ENCODE data around the gene HPGDS. TPM values are rescaled to one million over a fixed set of nuclear protein-coding genes. Genes with fewer than 3 reads are reported as not detected.

The HPGDS gene
- total RNA-seq, 2 donors from 2014 or later: 0.63 TPM; not detected in 1

GRCh38 chr4:94352996-94353395 is 10.4 kb upstream of the HPGDS start:
- Histone ChIP-seq H3K27me3 (no peaks in the 10 kb centered on the region), H3K4me3 (no peak overlapping the region), H3K9me3 (no peaks in the 10 kb centered on the region), H3K27ac (no peak overlapping the region), H3K36me3 (no peaks in the 10 kb centered on the region), H3K4me1 (no peaks in the 10 kb centered on the region)
- DNase-seq (ENCODE audit: low spot score): no peak
- TF ChIP-seq CTCF (IDR thresholded peaks at IDR 0.05): no peak

GRCh38 chr4:94352163-94352562 is 9.5 kb upstream of the HPGDS start:
- DNase-seq (ENCODE audit: low spot score): no peak
- Histone ChIP-seq H3K36me3 (no peaks in the 10 kb centered on the region), H3K4me1 (no peaks in the 10 kb centered on the region), H3K4me3 (no peak overlapping the region), H3K9me3 (no peaks in the 10 kb centered on the region), H3K27ac (no peak overlapping the region), H3K27me3 (no peaks in the 10 kb centered on the region)
- no peak for TF ChIP-seq CTCF (IDR thresholded peaks at IDR 0.05)

- no peak overlapping the region for H3K27ac ChIP-seq
- no peak overlapping the region for H3K4me3 ChIP-seq
- no peak for TF ChIP-seq CTCF (IDR thresholded peaks at IDR 0.05)
- H3K27me3 ChIP-seq: no peaks in the 10 kb centered on the region
- no peak for DNase-seq (ENCODE audit: low spot score)
- H3K9me3 ChIP-seq: no peaks in the 10 kb centered on the region
- no peaks in the 10 kb centered on the region for H3K4me1 ChIP-seq
- H3K36me3 ChIP-seq: no peaks in the 10 kb centered on the region
Observed at GRCh38 chr4:94351319-94351718, 8.7 kb upstream of the HPGDS start.

- DNase-seq (ENCODE audit: low spot score): no peak
- Histone ChIP-seq H3K9me3 (no peaks in the 10 kb centered on the region), H3K4me3 (no peak overlapping the region), H3K27me3 (no peaks in the 10 kb centered on the region), H3K4me1 (no peaks in the 10 kb centered on the region), H3K36me3 (no peaks in the 10 kb centered on the region), H3K27ac (no peak overlapping the region)
- TF ChIP-seq CTCF (IDR thresholded peaks at IDR 0.05): no peak
Observed at GRCh38 chr4:94350095-94350494, 7.5 kb upstream of the HPGDS start.

- H3K27me3 ChIP-seq: no peaks in the 10 kb centered on the region
- H3K36me3 ChIP-seq: no peaks in the 10 kb centered on the region
- no peak overlapping the region for H3K4me3 ChIP-seq
- no peaks in the 10 kb centered on the region for H3K9me3 ChIP-seq
- TF ChIP-seq CTCF (IDR thresholded peaks at IDR 0.05): no peak
- DNase-seq (ENCODE audit: low spot score): no peak
- no peak overlapping the region for H3K27ac ChIP-seq
- no peaks in the 10 kb centered on the region for H3K4me1 ChIP-seq
Observed at GRCh38 chr4:94349193-94349592, 6.6 kb upstream of the HPGDS start.

GRCh38 chr4:94348666-94349065 is 6.0 kb upstream of the HPGDS start:
- no peak for DNase-seq (ENCODE audit: low spot score)
- Histone ChIP-seq H3K36me3 (no peaks in the 10 kb centered on the region), H3K4me1 (no peaks in the 10 kb centered on the region), H3K27ac (no peak overlapping the region), H3K27me3 (no peaks in the 10 kb centered on the region), H3K4me3 (no peak overlapping the region), H3K9me3 (no peaks in the 10 kb centered on the region)
- TF ChIP-seq CTCF (IDR thresholded peaks at IDR 0.05): no peak

All from right atrium auricular region (tissue), 2 donors.